ENCODE data around the gene TNS2. TPM values are rescaled to one million over a fixed set of nuclear protein-coding genes. Genes with fewer than 3 reads are reported as not detected.
A peak's percentile ranks its signal among the peaks of the same experiment; 100 is the strongest.

The TNS2 gene
- total and polyA plus RNA-seq, 9 of the 15 experiments (the other 6 are each of a cell fraction or from before 2014, with no cell fraction given), result 0.28 to 3.1 (median 1.2) TPM; not detected in 1

DNA sequence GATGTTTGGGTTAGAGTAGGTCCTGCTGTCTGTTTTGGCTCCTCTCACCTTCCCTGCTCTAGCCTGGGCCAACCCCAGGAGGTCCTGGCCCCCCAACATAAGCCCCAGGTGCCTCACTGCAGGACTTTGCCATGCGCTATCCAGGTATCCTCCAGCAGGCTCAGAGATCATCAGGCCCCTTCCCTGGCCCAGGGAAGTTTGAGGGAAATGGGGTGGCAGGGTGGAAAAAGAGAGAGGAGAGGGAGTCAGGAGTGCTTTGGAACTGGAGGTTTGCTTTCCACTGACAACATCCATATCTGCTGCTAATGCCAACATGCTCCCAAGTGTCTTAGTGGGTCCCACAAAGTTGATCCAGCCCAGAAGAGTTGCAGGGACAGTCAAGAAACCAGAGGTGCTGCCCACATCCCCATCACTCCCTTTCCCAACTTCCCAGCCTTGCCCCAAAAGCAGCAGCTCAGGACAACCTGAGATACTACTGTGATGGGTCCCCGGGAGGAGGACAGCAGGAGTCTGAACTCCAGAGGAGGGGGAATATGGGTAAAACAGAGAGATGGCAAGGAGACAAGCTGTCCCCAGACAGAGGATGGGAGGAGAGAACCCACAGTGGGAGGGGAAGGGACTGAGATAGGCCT is 677 bp downstream of the TNS2 start:
- Histone ChIP-seq H3K4me2 (ENCODE audit: insufficient read depth, low read length) (no peak overlapping the region), H3K9ac (ENCODE audit: insufficient read depth in 1 of 2, low read depth in 2 of 2, low read length in 2 of 2) (peak overlapping the region in 1 of 2 experiments; percentile 89; a peak in 1 of 4 replicates), H3K27ac (ENCODE audit: extremely low read depth, low read depth, low read length) (no peak overlapping the region), H3K79me2 (ENCODE audit: control insufficient read depth, insufficient read depth, low read length) (peaks cover 10% of the 10 kb centered on the region; the same call in 2 of the 3 replicates), H3K9me1 (ENCODE audit: control insufficient read depth, insufficient read depth, low read length) (no peaks in the 10 kb centered on the region), H3K36me3 (ENCODE audit: control insufficient read depth, insufficient read depth, low read length) (peaks cover 2% of the 10 kb centered on the region; the same call in 1 of the 3 replicates), H4K20me1 (replicated peaks; ENCODE audit: control insufficient read depth, insufficient read depth, low read length) (no peaks in the 10 kb centered on the region), H2AFZ (ENCODE audit: low read depth, low read length) (no peak overlapping the region), H3K4me3 (no peak overlapping the region), H3K9me3 (replicated peaks; ENCODE audit: control insufficient read depth, insufficient read depth, low read depth, low read length) (no peaks in the 10 kb centered on the region), H3K4me1 (replicated peaks in 1 of 2; ENCODE audit: control insufficient read depth in 2 of 2, insufficient read depth in 2 of 2, low read length in 2 of 2) (peaks cover 51 to 94% of the 10 kb centered on the region in 2 experiments), H3K27me3 (ENCODE audit: control insufficient read depth in 2 of 2, insufficient read depth in 2 of 2, low read length in 2 of 2) (no peaks in the 10 kb centered on the region)
- ChIA-PET CTCF (ENCODE audit: low intra/inter-chr PET ratio) (no interaction called here), POLR2A (interaction anchor here (0.6 to 1.1 kb wide), 4 partner anchors 9 to 198 kb away, joined by 3 to 4 read pairs (median 3); partner anchors contain the start of gene SPRYD3)
- FAIRE-seq, result no peak
- WGBS (ENCODE audit: insufficient coverage, low coverage, missing lambda C conversion rate), result 79% methylated on average over 2 of the region's 2 CpGs
- in situ Hi-C loops (cut with MboI), result no loop called here
- DNase-seq (ENCODE audit: extremely low read depth in 1 of 4, low spot score in 3 of 4), result no peak
- no peak for ATAC-seq
- TF ChIP-seq SIN3B (IDR thresholded peaks at IDR 0.05; ENCODE audit: low read depth), result no peak
- TF ChIP-seq ATF7 (IDR thresholded peaks at IDR 0.05), result no peak
- no peak for TF ChIP-seq RBFOX2 (IDR thresholded peaks at IDR 0.05; ENCODE audit: low read depth, low read length)
- no peak for TF ChIP-seq NCOA4 (IDR thresholded peaks at IDR 0.05; ENCODE audit: partially characterized antibody)
- TF ChIP-seq ZBTB7A (IDR thresholded peaks at IDR 0.05; ENCODE audit: borderline replicate concordance, control insufficient read depth, low read depth, low read length), result no peak
- TF ChIP-seq EP400 (IDR thresholded peaks at IDR 0.05), result no peak
- no peak for TF ChIP-seq ZNF668 (CRISPR knock-in tag; IDR thresholded peaks at IDR 0.05)
- no peak for TF ChIP-seq HEY1 (CRISPR knock-in tag; IDR thresholded peaks at IDR 0.05; ENCODE audit: borderline replicate concordance)
- no peak for TF ChIP-seq RBBP5 (IDR thresholded peaks at IDR 0.05; ENCODE audit: borderline replicate concordance, insufficient read depth, low read length, poor library complexity, severe bottlenecking)
- no peak for TF ChIP-seq BRD9 (IDR thresholded peaks at IDR 0.05; ENCODE audit: low read depth, partially characterized antibody)
- no peak for TF ChIP-seq FOXJ2 (tag; IDR thresholded peaks at IDR 0.05)
- no peak for TF ChIP-seq GABPB2 (CRISPR knock-in tag; conservative IDR thresholded peaks at IDR 0.05)
- no peak for TF ChIP-seq ARID2 (IDR thresholded peaks at IDR 0.05)
- no peak for TF ChIP-seq ZNF586 (CRISPR knock-in tag; conservative IDR thresholded peaks at IDR 0.05)
- no peak for TF ChIP-seq RBM15 (IDR thresholded peaks at IDR 0.05; ENCODE audit: insufficient read depth, low read length)
- TF ChIP-seq GATA2 (CRISPR knock-in tag; IDR thresholded peaks at IDR 0.05), result no peak
- no peak for TF ChIP-seq ZC3H8 (IDR thresholded peaks at IDR 0.05)
- no TSS peak for BruUV-seq (replicated peaks)
- intact Hi-C loops (cut with micrococcal nuclease), result no loop called here
